ENCODE measurements around the gene MRFAP1L1. TPM values are rescaled to one million over a fixed set of nuclear protein-coding genes. Genes with fewer than 3 reads are reported as not detected.
A peak's percentile ranks its signal among the peaks of the same experiment; 100 is the strongest.
"Not testable (repeated sequence)": the region's sequence is repeated elsewhere in the genome, so short reads cannot be mapped to it uniquely, and the experiment has no call there.

The MRFAP1L1 gene
- polyA plus RNA-seq, result 64.1 TPM
- long read RNA-seq, donor 1, transcript MRFAP1L1-202 (1 exons, 2,127 nt), result minor isoform, 9 of 33 reads
- long read RNA-seq, donor 1, transcript MRFAP1L1-201 (2 exons, 1,593 nt), result major isoform, 24 of 33 reads
- long read RNA-seq, donor 1, partial matches to known transcripts, result 0 of 33 reads
- long read RNA-seq, donor 1, other reads (novel, unspliced or antisense), result 0 of 33 reads
- long read RNA-seq, donor 2, transcript MRFAP1L1-202 (1 exons, 2,127 nt), result minor isoform, 20 of 53 reads
- long read RNA-seq, donor 2, transcript MRFAP1L1-201 (2 exons, 1,593 nt), result major isoform, 33 of 53 reads
- long read RNA-seq, donor 2, partial matches to known transcripts, result 0 of 53 reads
- long read RNA-seq, donor 2, other reads (novel, unspliced or antisense), result 0 of 53 reads
- long read RNA-seq, donor 3, result 0 reads
- long read RNA-seq, donor 4, transcript MRFAP1L1-202 (1 exons, 2,127 nt), result major isoform, 5 of 8 reads
- long read RNA-seq, donor 4, partial matches to known transcripts, result 0 of 8 reads
- long read RNA-seq, donor 4, other reads (novel, unspliced or antisense), result 0 of 8 reads
- long read RNA-seq, donor 5, transcript MRFAP1L1-202 (1 exons, 2,127 nt), result minor isoform, 11 of 27 reads
- long read RNA-seq, donor 5, transcript MRFAP1L1-201 (2 exons, 1,593 nt), result major isoform, 16 of 27 reads
- long read RNA-seq, donor 5, partial matches to known transcripts, result 0 of 27 reads
- long read RNA-seq, donor 5, other reads (novel, unspliced or antisense), result 0 of 27 reads
- long read RNA-seq, donor 6, transcript MRFAP1L1-202 (1 exons, 2,127 nt), result minor isoform, 25 of 55 reads
- long read RNA-seq, donor 6, transcript MRFAP1L1-201 (2 exons, 1,593 nt), result major isoform, 30 of 55 reads
- long read RNA-seq, donor 6, partial matches to known transcripts, result 0 of 55 reads
- long read RNA-seq, donor 6, other reads (novel, unspliced or antisense), result 0 of 55 reads
- long read RNA-seq, donor 7, transcript MRFAP1L1-202 (1 exons, 2,127 nt), result minor isoform, 13 of 29 reads
- long read RNA-seq, donor 7, transcript MRFAP1L1-201 (2 exons, 1,593 nt), result major isoform, 16 of 29 reads
- long read RNA-seq, donor 7, partial matches to known transcripts, result 0 of 29 reads
- long read RNA-seq, donor 7, other reads (novel, unspliced or antisense), result 0 of 29 reads
- long read RNA-seq, donor 8, transcript MRFAP1L1-202 (1 exons, 2,127 nt), result minor isoform, 32 of 80 reads
- long read RNA-seq, donor 8, transcript MRFAP1L1-201 (2 exons, 1,593 nt), result major isoform, 48 of 80 reads
- long read RNA-seq, donor 8, partial matches to known transcripts, result 0 of 80 reads
- long read RNA-seq, donor 8, other reads (novel, unspliced or antisense), result 0 of 80 reads
- long read RNA-seq, donor 9, transcript MRFAP1L1-202 (1 exons, 2,127 nt), result minor isoform, 29 of 69 reads
- long read RNA-seq, donor 9, transcript MRFAP1L1-201 (2 exons, 1,593 nt), result major isoform, 40 of 69 reads
- long read RNA-seq, donor 9, partial matches to known transcripts, result 0 of 69 reads
- long read RNA-seq, donor 9, other reads (novel, unspliced or antisense), result 0 of 69 reads
- long read RNA-seq, donor 10, transcript MRFAP1L1-201 (2 exons, 1,593 nt), result major isoform, 40 of 59 reads
- long read RNA-seq, donor 10, transcript MRFAP1L1-202 (1 exons, 2,127 nt), result minor isoform, 19 of 59 reads
- long read RNA-seq, donor 10, partial matches to known transcripts, result 0 of 59 reads
- long read RNA-seq, donor 10, other reads (novel, unspliced or antisense), result 0 of 59 reads
- long read RNA-seq, donor 11, transcript MRFAP1L1-202 (1 exons, 2,127 nt), result minor isoform, 17 of 36 reads
- long read RNA-seq, donor 11, transcript MRFAP1L1-201 (2 exons, 1,593 nt), result major isoform, 19 of 36 reads
- long read RNA-seq, donor 11, partial matches to known transcripts, result 0 of 36 reads
- long read RNA-seq, donor 11, other reads (novel, unspliced or antisense), result 0 of 36 reads

- DNase-seq, result peak; percentile 96 to 98
- no peaks in the 10 kb centered on the region for H3K9me3 ChIP-seq (ENCODE audit: control insufficient read depth, low read depth, low read length)
- H3K27me3 ChIP-seq (ENCODE audit: control insufficient read depth, insufficient read depth, low read length), result no peaks in the 10 kb centered on the region
- 0% methylated on average over 3 of the region's 72 CpGs for WGBS (ENCODE audit: insufficient coverage, low lambda C conversion rate)
- peak within 1 kb of the TSS; percentile 64 for H3K4me3 ChIP-seq (ENCODE audit: low read length)
- H3K36me3 ChIP-seq (ENCODE audit: control insufficient read depth, insufficient read depth, low read length), result peaks cover 10% of the 10 kb centered on the region
- H3K27ac ChIP-seq (ENCODE audit: low read length), result peak within 1 kb of the TSS; percentile 86
- H3K4me1 ChIP-seq (ENCODE audit: control insufficient read depth, insufficient read depth, low read length), result peaks cover 5% of the 10 kb centered on the region
Observed at GRCh38 chr4:6709230-6710114, at the start of gene MRFAP1L1. TSS of gene MRFAP1L1 (minus strand) at chr4:6709865. CDS start at chr4:6709629, 236 bp downstream.

DNA sequence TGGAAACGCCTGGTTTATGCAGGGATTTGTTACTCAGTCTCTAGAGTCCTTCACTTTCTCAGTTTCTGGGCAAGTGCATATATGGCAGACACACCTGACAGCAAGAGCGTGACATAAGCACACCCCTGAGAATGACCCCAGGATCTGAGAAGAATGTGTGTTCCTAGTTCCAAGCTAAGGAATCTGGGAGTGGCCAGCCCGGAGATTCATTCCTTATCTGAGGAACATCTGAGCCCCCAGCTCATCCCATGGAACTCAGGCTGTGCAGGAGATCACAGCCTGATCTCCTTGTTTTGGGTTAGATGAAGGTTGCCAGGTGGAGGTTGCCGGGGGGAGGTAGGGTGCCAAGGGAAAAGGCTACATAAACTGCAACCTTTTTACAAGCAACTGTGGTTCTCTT, 49.1 kb upstream of the MRFAP1L1 start:
- Histone ChIP-seq H3K4me1 (ENCODE audit: control insufficient read depth, insufficient read depth, low read length) (no peaks in the 10 kb centered on the region), H3K9me3 (ENCODE audit: control insufficient read depth, low read depth, low read length) (no peaks in the 10 kb centered on the region), H3K4me3 (ENCODE audit: low read length) (no peak overlapping the region), H3K36me3 (ENCODE audit: control insufficient read depth, insufficient read depth, low read length) (no peaks in the 10 kb centered on the region), H3K27ac (ENCODE audit: low read length) (no peak overlapping the region), H3K27me3 (ENCODE audit: control insufficient read depth, insufficient read depth, low read length) (no peaks in the 10 kb centered on the region)
- WGBS (ENCODE audit: insufficient coverage, low lambda C conversion rate), result no CpG with 5 or more reads among the region's 4 CpGs
- DNase-seq, result no peak

GRCh38 chr4:6756345-6756744, 46.7 kb upstream of the MRFAP1L1 start:
- H3K27me3 ChIP-seq (ENCODE audit: control insufficient read depth, insufficient read depth, low read length); H3K9me3 ChIP-seq (ENCODE audit: control insufficient read depth, low read depth, low read length); H3K4me3 ChIP-seq (ENCODE audit: low read length); H3K36me3 ChIP-seq (ENCODE audit: control insufficient read depth, insufficient read depth, low read length); H3K27ac ChIP-seq (ENCODE audit: low read length); DNase-seq; H3K4me1 ChIP-seq (ENCODE audit: control insufficient read depth, insufficient read depth, low read length): not testable (repeated sequence)
- WGBS (ENCODE audit: insufficient coverage, low lambda C conversion rate), result 40% methylated on average over 1 of the region's 6 CpGs

- H3K27me3 ChIP-seq (ENCODE audit: control insufficient read depth, insufficient read depth, low read length), result no peaks in the 10 kb centered on the region
- no peak overlapping the region for H3K27ac ChIP-seq (ENCODE audit: low read length)
- H3K9me3 ChIP-seq (ENCODE audit: control insufficient read depth, low read depth, low read length), result no peaks in the 10 kb centered on the region
- no peak overlapping the region for H3K4me3 ChIP-seq (ENCODE audit: low read length)
- H3K36me3 ChIP-seq (ENCODE audit: control insufficient read depth, insufficient read depth, low read length), result no peaks in the 10 kb centered on the region
- WGBS (ENCODE audit: insufficient coverage, low lambda C conversion rate), result no CpG with 5 or more reads among the region's 5 CpGs
- no peak for DNase-seq
- H3K4me1 ChIP-seq (ENCODE audit: control insufficient read depth, insufficient read depth, low read length), result peaks cover 16% of the 10 kb centered on the region
Observed at GRCh38 chr4:6755088-6755753, 45.6 kb upstream of the MRFAP1L1 start.

DNA sequence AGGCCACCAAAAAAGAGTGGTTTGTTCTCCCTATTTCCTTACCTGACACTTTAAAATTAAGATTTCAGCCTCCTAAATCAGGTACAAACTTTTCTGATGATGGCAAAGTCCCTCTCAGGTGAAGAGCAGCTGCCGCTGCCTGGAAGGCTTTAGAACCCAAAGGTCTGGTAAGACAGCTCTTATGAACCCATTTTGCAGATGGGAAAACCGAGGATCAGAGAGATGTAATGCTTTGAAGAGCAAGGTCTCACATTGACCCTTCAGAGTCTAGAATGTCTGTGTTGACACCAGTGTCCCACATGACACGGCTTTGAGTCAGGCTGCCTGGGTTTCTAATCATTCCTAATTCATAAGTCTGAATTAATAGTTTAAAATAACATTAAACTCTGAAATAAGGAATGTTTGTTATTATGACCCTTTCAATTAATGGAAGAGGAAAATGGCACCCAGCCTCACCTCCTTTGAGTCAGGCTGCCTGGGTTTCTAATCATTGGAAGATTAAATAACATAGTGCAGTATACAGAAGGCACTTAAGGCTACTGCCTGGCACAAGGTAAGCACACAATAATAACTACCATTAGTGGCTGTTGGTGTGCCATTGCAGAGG, 44.9 kb upstream of the MRFAP1L1 start:
- no CpG with 5 or more reads among the region's 3 CpGs for WGBS (ENCODE audit: insufficient coverage, low lambda C conversion rate)
- Histone ChIP-seq H3K9me3 (ENCODE audit: control insufficient read depth, low read depth, low read length) (no peaks in the 10 kb centered on the region), H3K36me3 (ENCODE audit: control insufficient read depth, insufficient read depth, low read length) (no peaks in the 10 kb centered on the region), H3K27ac (ENCODE audit: low read length) (no peak overlapping the region), H3K27me3 (ENCODE audit: control insufficient read depth, insufficient read depth, low read length) (no peaks in the 10 kb centered on the region), H3K4me3 (ENCODE audit: low read length) (no peak overlapping the region), H3K4me1 (ENCODE audit: control insufficient read depth, insufficient read depth, low read length) (peaks cover 22% of the 10 kb centered on the region)
- DNase-seq, result no peak

DNA sequence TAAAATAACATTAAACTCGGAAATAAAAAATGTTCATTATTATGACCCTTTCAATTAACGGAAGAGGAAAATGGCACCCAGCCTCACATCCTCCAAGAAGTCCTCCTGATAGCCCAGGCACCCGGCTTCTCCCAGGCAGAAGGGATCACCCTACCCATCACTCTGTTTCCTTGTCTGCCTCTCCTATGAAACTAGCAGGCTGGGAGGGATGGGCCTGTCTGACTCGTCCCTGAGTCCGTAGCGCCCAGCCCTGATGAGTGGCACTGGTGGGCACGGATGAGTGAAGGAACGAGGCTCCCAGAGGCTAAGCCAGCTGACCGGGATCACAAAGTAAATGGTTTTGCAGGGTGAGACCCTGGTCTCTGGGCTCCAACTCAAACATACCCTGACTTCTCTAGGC, 44.2 kb upstream of the MRFAP1L1 start:
- H3K36me3 ChIP-seq (ENCODE audit: control insufficient read depth, insufficient read depth, low read length), result no peaks in the 10 kb centered on the region
- 95% methylated on average over 2 of the region's 9 CpGs for WGBS (ENCODE audit: insufficient coverage, low lambda C conversion rate)
- no peak overlapping the region for H3K4me3 ChIP-seq (ENCODE audit: low read length)
- no peak for DNase-seq
- peaks cover 28% of the 10 kb centered on the region for H3K4me1 ChIP-seq (ENCODE audit: control insufficient read depth, insufficient read depth, low read length)
- H3K9me3 ChIP-seq (ENCODE audit: control insufficient read depth, low read depth, low read length), result no peaks in the 10 kb centered on the region
- no peak overlapping the region for H3K27ac ChIP-seq (ENCODE audit: low read length)
- H3K27me3 ChIP-seq (ENCODE audit: control insufficient read depth, insufficient read depth, low read length), result no peaks in the 10 kb centered on the region

GRCh38 chr4:6753103-6753560, 43.5 kb upstream of the MRFAP1L1 start:
- Histone ChIP-seq H3K4me1 (ENCODE audit: control insufficient read depth, insufficient read depth, low read length) (peaks cover 36% of the 10 kb centered on the region), H3K27ac (ENCODE audit: low read length) (no peak overlapping the region), H3K4me3 (ENCODE audit: low read length) (no peak overlapping the region), H3K9me3 (ENCODE audit: control insufficient read depth, low read depth, low read length) (no peaks in the 10 kb centered on the region), H3K36me3 (ENCODE audit: control insufficient read depth, insufficient read depth, low read length) (no peaks in the 10 kb centered on the region), H3K27me3 (ENCODE audit: control insufficient read depth, insufficient read depth, low read length) (no peaks in the 10 kb centered on the region)
- DNase-seq, result no peak
- WGBS (ENCODE audit: insufficient coverage, low lambda C conversion rate), result no CpG with 5 or more reads among the region's 18 CpGs

GRCh38 chr4:6752486-6752829, 42.8 kb upstream of the MRFAP1L1 start:
- H3K4me3 ChIP-seq (ENCODE audit: low read length), result no peak overlapping the region
- WGBS (ENCODE audit: insufficient coverage, low lambda C conversion rate), result 90% methylated on average over 2 of the region's 6 CpGs
- H3K27ac ChIP-seq (ENCODE audit: low read length), result no peak overlapping the region
- peaks cover 42% of the 10 kb centered on the region for H3K4me1 ChIP-seq (ENCODE audit: control insufficient read depth, insufficient read depth, low read length)
- H3K27me3 ChIP-seq (ENCODE audit: control insufficient read depth, insufficient read depth, low read length), result no peaks in the 10 kb centered on the region
- DNase-seq, result no peak
- H3K9me3 ChIP-seq (ENCODE audit: control insufficient read depth, low read depth, low read length), result no peaks in the 10 kb centered on the region
- no peaks in the 10 kb centered on the region for H3K36me3 ChIP-seq (ENCODE audit: control insufficient read depth, insufficient read depth, low read length)
